ENCODE results near the gene KIAA1549. TPM values are rescaled to one million over a fixed set of nuclear protein-coding genes. Genes with fewer than 3 reads are reported as not detected.

KIAA1549 gene
- total and polyA plus RNA-seq, 2 donors (not counting 1 experiment from before 2014, with no cell fraction given) = under 0.01 to 0.52 TPM

DNA sequence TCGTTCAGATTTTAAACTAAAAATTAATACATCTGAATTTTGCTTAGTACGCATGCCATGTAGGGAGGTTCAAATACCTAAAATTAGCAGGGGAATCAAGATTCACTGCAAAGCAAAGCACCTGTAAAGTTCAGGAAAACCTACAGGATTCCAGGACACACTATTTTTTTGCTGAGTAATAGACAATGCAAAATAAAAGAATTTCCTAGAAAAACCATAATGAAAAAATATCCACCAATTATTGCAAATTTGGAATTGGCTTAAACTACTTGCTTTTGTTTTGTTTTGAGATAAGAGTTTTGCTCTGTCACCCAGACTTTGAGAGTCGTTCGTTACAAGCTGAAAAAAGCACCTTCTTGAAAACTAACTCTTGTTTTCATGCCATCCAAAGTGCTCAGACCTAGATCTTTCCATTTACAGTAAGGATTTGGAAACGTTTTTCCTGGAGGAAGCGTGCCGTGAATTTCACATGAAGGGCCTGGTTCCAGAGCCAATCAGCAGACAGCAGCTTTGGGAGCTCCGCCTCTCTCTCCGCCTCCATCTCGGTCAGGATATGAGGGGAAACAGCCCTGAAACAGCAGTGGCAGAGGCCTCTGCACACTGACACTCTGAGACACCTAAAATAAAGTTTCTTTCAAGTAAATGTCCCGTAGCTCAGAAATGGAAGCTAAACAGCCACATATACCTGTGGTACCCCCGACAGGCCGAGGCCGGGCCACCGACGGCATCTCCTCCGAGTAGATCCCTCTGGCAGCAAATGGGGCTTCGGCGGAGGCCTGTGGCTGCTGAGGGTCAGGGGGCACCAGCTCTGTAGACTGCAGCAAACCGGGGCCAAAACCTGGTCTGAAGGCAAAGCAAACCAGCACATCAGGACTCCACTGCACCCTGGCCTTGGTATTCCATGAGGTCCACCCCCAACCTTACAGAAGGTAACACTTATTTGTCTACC lies 137.3 kb downstream of the KIAA1549 start:
- no peak overlapping the region for H3K4me3 Mint-ChIP-seq
- Histone ChIP-seq H4K20me1 (ENCODE audit: control insufficient read depth, insufficient read depth, low read length, poor library complexity, severe bottlenecking) (no peaks in the 10 kb centered on the region), H3K36me3 (replicated peaks in 1 of 2; ENCODE audit: control extremely low read depth in 1 of 2, control insufficient read depth in 1 of 2, extremely low read depth in 1 of 2, insufficient read depth in 2 of 2, low read length in 1 of 2) (no peaks in the 10 kb centered on the region), H3K79me2 (ENCODE audit: control insufficient read depth, insufficient read depth, low read length) (no peaks in the 10 kb centered on the region), H3K4me2 (replicated peaks; ENCODE audit: low read depth, low read length, poor library complexity, severe bottlenecking) (no peak overlapping the region), H3K4me3 (ENCODE audit: control extremely low read depth in 1 of 5, extremely low read depth in 1 of 5, insufficient read depth in 1 of 5, low read depth in 2 of 5, low read length in 4 of 5) (no peak overlapping the region), H3K27me3 (replicated peaks in 1 of 4; ENCODE audit: control extremely low read depth in 1 of 4, control insufficient read depth in 3 of 4, insufficient read depth in 4 of 4, low read length in 3 of 4) (no peaks in the 10 kb centered on the region), H2AFZ (ENCODE audit: insufficient read depth, low read depth, low read length, poor library complexity, severe bottlenecking) (no peak overlapping the region), H3K9me3 (ENCODE audit: control extremely low read depth in 1 of 3, control insufficient read depth in 2 of 3, insufficient read depth in 1 of 3, low read length in 2 of 3) (no peaks in the 10 kb centered on the region), H3K27ac (ENCODE audit: low read length in 2 of 2) (no peak overlapping the region), H3K4me1 (ENCODE audit: control insufficient read depth in 2 of 2, insufficient read depth in 2 of 2, low read length in 2 of 2) (no peaks in the 10 kb centered on the region), H3K9ac (ENCODE audit: low read length) (no peak overlapping the region)
- H3K27ac Mint-ChIP-seq = no peak overlapping the region
- no peak for DNase-seq
- CTCF ChIA-PET = no interaction called here
- no peak for ATAC-seq (ENCODE audit: low read depth)
- no peaks in the 10 kb centered on the region for H3K9me3 Mint-ChIP-seq (ENCODE audit: insufficient read depth)
- TF ChIP-seq, protein P1, sequence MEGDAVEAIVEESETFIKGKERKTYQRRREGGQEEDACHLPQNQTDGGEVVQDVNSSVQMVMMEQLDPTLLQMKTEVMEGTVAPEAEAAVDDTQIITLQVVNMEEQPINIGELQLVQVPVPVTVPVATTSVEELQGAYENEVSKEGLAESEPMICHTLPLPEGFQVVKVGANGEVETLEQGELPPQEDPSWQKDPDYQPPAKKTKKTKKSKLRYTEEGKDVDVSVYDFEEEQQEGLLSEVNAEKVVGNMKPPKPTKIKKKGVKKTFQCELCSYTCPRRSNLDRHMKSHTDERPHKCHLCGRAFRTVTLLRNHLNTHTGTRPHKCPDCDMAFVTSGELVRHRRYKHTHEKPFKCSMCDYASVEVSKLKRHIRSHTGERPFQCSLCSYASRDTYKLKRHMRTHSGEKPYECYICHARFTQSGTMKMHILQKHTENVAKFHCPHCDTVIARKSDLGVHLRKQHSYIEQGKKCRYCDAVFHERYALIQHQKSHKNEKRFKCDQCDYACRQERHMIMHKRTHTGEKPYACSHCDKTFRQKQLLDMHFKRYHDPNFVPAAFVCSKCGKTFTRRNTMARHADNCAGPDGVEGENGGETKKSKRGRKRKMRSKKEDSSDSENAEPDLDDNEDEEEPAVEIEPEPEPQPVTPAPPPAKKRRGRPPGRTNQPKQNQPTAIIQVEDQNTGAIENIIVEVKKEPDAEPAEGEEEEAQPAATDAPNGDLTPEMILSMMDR (IDR thresholded peaks at IDR 0.05) = no peak
- TF ChIP-seq EZH2 (IDR thresholded peaks at IDR 0.05; ENCODE audit: borderline replicate concordance, insufficient read depth, low read depth, low read length, poor library complexity, severe bottlenecking) = no peak
- H3K4me1 Mint-ChIP-seq = no peaks in the 10 kb centered on the region
- intact Hi-C loops (cut with micrococcal nuclease) = no loop called here
- H3K27me3 Mint-ChIP-seq = no peaks in the 10 kb centered on the region
- POLR2A ChIA-PET = no interaction called here
- 98% methylated on average over 15 of the region's 20 CpGs for WGBS (ENCODE audit: insufficient coverage)

DNA sequence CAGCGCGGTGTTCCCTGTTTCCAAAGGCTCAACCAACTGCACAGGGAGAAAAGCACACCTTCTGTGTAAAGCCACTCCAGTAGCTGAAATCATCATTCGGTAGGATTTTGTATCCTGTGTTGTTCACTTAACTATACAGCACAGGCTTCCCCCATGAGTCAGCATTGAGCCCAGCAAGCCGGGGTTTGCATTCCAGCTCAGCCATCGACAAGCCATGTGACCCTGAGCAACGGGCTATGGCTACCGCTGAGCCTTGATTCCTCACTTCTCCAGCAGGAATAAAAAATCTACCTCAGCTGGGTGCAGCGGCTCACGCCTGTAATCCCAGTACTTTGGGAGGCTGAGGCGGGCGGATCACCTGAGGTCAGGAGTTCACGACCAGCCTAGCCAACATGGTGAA lies 139.1 kb downstream of the KIAA1549 start:
- Histone ChIP-seq H3K27me3 (replicated peaks in 1 of 4; ENCODE audit: control extremely low read depth in 1 of 4, control insufficient read depth in 3 of 4, insufficient read depth in 4 of 4, low read length in 3 of 4) (no peaks in the 10 kb centered on the region), H3K9ac (ENCODE audit: low read length) (no peak overlapping the region), H3K4me3 (ENCODE audit: control extremely low read depth in 1 of 5, extremely low read depth in 1 of 5, insufficient read depth in 1 of 5, low read depth in 2 of 5, low read length in 4 of 5) (no peak overlapping the region), H3K9me3 (ENCODE audit: control extremely low read depth in 1 of 3, control insufficient read depth in 2 of 3, insufficient read depth in 1 of 3, low read length in 2 of 3) (no peaks in the 10 kb centered on the region), H3K4me2 (replicated peaks; ENCODE audit: low read depth, low read length, poor library complexity, severe bottlenecking) (no peak overlapping the region), H2AFZ (ENCODE audit: insufficient read depth, low read depth, low read length, poor library complexity, severe bottlenecking) (no peak overlapping the region), H3K27ac (ENCODE audit: low read length in 2 of 2) (no peak overlapping the region), H3K4me1 (ENCODE audit: control insufficient read depth in 2 of 2, insufficient read depth in 2 of 2, low read length in 2 of 2) (no peaks in the 10 kb centered on the region), H3K79me2 (ENCODE audit: control insufficient read depth, insufficient read depth, low read length) (no peaks in the 10 kb centered on the region), H3K36me3 (replicated peaks in 1 of 2; ENCODE audit: control extremely low read depth in 1 of 2, control insufficient read depth in 1 of 2, extremely low read depth in 1 of 2, insufficient read depth in 2 of 2, low read length in 1 of 2) (no peaks in the 10 kb centered on the region), H4K20me1 (ENCODE audit: control insufficient read depth, insufficient read depth, low read length, poor library complexity, severe bottlenecking) (no peaks in the 10 kb centered on the region)
- DNase-seq = no peak
- no peaks in the 10 kb centered on the region for H3K4me1 Mint-ChIP-seq
- no peaks in the 10 kb centered on the region for H3K27me3 Mint-ChIP-seq
- no peaks in the 10 kb centered on the region for H3K9me3 Mint-ChIP-seq (ENCODE audit: insufficient read depth)
- TF ChIP-seq, protein P1 (IDR thresholded peaks at IDR 0.05) = no peak
- TF ChIP-seq EZH2 (IDR thresholded peaks at IDR 0.05; ENCODE audit: borderline replicate concordance, insufficient read depth, low read depth, low read length, poor library complexity, severe bottlenecking) = no peak
- H3K27ac Mint-ChIP-seq = no peak overlapping the region
- 29% methylated on average over 8 of the region's 12 CpGs for WGBS (ENCODE audit: insufficient coverage)
- intact Hi-C loops (cut with micrococcal nuclease) = no loop called here
- POLR2A ChIA-PET = no interaction called here
- no peak overlapping the region for H3K4me3 Mint-ChIP-seq
- no peak for ATAC-seq (ENCODE audit: low read depth)
- CTCF ChIA-PET = no interaction called here

Data from B cell (primary cell).